Fibroblast of peridontal ligament (primary cell): Measurements from ENCODE around the gene RPS10.
"Not testable (repeated sequence)": the region's sequence is repeated elsewhere in the genome, so short reads cannot be mapped to it uniquely, and the experiment has no call there.

ENCODE experiments used
- DNase-seq: peaks from one replicate; pipeline ENCODE4 v3.0.0-alpha.2; 2010; ENCODE audit errors: extremely low read depth

RPS10 gene

DNA sequence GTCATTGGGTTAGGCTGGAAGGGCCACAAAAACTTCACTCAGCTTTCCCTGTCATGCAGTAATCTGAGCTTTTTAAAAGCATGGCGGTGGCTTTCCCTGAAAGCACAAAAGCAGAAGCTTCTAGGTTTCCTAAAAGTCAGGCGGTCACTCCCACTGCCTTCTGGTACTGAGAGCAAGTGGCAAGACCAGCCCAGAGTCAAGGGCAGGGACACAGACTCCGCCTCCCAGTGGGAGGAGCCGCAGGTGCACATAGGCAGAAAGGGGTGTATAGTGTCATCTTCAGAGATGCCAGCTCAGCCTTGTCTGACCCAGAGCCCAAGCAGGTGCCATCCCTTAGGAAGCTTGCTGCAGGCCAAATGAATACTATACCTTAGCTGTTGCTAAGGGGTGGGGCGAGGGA is 22.0 kb upstream of the RPS10 start:
- DNase-seq = no peak

DNA sequence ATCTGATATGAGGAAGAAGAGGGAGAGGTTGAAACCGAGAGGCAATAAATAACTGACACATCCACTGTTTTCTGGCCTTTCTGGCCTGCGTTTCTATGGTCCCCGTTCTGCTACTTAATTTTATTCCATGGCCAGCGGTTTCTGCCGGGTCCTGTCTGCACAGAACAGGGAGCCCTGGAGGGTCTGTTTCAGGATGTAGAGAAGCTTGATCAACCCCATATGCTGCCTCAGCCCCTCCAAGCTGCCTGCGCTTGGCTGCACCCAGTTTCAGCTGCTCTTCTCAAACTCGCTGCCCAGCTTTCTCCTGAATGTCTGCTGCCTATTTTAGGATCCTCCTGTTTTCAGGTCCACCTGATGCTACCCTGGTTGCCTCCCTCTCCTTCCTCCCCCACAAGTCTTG is 21.5 kb upstream of the RPS10 start:
- no peak for DNase-seq

DNA sequence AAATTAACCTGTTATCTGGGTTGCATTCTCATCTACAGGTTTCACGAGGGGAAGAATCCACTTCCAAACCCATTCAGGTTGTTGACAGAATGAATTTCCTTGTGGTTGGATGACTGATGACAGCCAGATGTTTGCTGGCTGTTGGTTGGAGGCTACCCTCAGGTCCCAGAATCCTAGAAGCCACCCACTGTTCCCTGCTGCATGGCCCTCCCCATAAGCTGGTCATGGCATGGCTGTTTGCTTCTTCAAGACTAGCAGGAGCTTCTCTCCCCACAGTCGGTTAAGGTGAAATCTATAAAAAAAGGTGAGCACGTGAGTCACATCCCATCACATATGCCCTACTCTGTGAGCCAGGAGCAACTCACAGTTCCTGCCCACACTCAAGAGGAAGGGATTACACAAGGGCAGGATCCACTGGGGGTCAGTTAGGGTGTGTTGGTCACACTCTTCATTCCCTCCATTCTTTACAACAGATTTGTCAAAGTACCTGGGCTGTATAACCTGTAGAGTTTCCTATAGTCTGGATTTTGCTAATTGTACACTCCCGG is 19.5 kb upstream of the RPS10 start:
- DNase-seq = no peak

DNA sequence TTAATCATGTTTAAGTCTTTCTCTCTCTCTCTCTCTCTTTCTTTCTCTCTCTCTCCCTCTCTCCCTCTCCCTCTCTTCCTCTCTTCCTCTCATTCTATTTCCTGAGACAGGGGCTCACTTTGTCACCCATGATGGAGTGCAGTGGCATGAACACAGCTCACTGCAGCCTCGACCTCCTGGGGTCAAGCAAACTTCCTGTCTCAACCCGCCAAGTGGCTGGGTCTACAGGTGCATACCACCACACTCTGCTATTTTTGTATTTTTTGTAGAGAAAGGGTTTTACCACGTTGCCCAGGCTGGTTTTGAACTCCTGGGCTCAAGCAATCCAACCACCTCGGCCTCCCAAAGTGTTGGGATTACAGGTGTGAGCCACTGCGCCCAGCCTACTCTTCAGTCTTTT is 15.7 kb upstream of the RPS10 start:
- DNase-seq = no peak

DNA sequence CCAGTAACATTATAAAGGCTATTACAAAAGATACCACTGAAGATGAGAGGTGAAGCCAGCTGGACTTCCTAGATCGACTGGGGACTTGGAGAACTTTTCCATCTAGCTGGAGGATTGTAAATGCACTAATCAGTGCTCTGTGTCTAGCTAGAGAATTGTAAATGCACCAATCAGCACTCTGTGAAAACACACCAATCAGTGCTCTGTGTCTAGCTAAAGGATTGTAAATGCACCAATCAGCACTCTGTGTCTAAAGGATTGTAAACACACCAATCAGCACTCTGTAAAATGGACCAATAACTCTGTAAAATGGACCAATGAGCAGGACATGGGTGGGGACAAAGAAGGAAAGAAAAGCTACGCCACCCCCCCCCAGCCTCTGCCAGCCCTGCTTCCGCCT is 13.6 kb upstream of the RPS10 start:
- DNase-seq = no peak

DNA sequence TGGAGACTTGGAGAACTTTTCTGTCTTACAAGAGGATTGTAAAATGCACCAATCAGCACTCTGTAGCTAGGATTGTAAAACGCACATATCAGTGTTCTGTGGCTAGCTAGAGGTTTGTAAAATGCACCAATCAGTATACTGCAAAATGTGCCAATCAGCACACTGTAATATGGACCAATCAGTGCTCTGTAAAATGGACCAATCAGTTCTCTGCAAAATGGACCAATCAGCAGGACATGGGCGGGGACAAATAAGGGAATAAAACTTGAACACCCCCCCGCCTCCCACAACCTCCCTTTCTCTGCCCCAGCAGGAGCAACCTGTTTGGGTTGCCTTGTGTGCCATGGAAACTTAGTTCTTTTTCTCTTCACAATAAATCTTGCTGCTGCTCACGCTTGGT is 12.8 kb upstream of the RPS10 start:
- DNase-seq = no peak

DNA sequence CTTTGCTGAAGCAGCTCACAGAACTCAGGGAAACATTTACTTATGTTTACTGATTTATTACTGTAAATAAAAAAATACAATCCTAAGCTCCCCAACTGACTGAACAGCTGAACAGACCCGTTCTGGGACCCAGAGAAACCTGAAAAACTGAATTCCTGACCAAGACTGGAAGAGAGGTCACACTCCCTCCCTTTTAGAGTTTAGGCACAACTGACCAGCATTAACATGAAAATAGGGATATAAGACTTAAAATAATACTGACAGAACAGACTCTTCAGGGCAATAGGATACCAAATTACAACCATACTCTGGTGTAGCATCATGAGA is 11.7 kb upstream of the RPS10 start:
- no peak for DNase-seq

DNA sequence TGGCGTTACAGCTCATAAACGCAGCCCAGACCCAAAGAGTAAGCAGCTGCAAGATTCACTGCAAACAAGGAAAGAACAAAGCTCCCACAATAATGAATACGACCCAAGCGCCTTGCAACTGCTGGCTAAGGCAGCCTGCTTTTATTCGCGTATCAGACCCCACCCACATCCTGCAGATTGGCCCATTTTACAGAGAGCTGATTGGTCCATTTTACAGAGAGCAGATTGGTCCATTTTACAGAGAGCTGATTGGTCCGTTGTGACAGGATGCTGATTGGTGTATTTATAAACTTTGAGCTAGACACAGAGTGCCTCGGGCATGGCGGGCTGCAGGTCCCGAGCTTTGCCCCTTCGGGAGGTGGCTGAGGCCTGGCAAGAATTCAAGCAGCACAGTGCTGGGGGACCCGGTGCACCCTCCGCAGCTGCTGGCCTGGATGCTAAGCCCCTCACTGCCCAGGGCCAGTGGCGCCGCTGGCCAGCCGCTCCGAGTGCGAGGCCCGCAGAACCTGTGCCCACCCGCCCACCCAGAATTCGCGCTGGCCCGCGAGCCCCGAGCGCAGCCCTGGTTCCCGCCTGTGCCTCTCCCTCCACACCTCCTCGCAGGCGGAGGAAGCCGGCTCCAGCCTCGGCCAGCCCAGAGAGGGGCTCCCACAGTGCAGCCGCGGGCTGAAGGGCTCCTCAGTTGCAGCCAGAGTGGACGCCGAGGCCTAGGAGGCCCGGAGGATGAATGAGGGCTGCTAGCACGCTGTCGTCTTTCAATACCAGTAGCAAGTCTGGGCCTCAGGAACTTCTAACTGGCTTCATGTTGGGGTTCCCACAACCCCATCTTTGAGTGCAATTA is 11.2 kb upstream of the RPS10 start:
- no peak for DNase-seq

DNA sequence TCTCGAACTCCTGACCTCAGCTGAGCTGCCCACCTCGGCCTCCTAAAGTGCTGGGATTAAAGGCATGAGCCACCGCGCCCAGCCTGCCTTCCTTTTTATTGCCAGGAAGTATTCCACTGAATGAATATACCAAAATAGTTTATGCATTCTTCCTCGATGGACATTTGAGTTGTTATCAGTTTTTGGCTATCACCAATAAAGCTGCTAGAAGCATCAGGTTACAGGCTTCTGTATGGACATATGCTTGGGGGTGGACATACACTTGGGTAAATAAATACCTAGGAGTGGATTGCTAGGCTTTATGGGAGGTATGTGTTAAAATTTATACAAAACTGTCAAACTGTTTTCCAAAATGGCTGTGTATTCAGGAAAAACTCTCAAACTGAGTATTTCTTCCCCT is 10.0 kb upstream of the RPS10 start:
- DNase-seq = no peak

DNA sequence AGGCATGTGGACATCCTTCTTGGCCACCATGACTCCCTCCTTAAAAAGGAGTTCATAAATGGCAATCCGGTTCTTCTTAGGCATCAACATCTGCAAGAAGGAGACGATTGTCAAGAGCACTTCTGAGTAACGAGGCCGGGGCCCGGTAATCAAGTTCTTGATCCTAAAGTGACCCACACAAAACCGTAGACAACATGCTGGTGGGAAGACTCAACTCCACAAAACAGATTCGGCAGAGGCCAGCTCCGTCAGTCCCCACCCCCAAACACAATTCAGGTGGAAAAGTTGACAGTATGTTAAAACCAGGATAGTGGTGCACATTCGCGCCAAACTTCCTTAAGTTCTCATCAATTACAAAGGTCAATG is 754 bp downstream of the RPS10 start:
- DNase-seq = peak; percentile 25

DNA sequence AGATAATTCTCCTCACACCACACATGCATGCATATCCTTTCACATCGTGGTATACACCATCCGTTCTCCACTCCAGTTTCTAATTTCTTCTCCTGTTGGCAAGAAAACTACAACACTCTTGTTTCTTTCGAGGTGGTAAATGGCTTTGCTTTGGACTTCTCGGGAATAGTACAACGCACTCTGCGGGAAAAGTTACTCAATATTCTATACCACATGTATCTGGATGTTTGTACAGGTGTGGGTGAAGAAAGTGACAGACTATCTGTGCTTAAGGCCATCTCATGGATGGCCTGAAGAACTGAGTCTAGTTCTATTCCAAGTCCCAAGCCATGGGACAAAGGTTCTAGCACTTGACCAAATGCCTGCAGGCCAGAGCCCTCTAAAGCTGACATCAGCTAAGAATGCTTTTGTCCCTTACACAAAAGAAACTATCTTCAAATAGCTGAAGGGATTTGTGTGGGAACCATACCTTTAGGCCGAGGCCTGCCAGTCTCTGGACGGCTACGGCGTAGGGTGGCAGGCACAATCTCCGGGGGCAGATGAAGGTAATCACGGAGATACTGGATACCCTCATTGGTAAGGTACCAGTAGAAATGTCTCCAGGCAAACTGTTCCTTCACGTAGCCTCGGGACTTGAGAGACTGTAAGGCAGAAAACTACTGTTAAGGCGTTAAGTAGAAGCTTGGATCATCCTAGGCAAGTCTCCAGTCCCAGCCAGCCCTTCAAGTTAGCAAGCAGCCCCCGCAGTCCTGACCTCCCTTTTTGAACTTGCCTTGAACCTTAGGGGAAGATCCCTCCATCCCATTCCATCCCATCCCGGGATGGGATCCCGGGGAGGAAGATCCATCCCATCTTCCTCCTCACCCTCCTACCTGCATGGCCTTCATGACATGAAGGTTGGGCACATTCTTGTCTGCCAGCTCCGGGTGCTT is 1.4 kb downstream of the RPS10 start:
- DNase-seq = no peak

DNA sequence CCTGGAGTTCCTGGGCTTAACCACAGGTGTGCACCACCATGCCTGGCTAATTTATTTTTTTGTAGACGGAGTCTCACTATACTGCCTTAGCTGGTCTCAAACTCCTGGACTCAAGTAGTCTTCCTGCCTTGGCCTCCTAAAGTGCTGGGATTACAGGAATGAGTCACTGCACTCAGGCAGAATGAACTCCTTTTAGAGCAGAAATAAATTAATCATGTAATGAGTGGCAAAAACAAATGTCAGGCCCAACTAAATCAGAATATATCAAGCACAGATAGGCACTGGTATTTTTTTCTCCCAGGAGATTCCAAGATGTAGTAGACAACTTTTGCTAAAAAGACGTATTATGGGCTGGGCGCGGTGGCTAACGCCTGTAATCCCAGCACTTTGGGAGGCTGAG is 2.6 kb downstream of the RPS10 start:
- DNase-seq = no peak

DNA sequence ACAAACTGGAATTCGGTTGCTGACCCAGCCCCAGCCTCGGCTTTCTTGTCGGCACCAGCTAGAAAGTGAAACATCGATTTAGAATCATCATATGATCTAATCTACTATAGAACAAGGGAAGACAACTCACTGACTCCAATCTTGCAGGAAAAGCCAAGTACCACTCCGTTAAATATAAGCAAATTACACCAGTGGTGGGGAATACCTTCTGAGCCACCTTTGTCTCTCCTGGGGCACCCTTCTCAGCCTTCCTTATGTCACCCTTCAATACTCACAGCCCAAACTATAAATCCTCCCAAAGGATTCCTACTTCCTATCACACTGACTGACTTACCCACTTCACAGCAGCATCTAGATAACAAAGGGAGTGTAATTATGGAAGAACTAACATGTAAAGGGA is 7.5 kb downstream of the RPS10 start:
- no peak for DNase-seq

DNA sequence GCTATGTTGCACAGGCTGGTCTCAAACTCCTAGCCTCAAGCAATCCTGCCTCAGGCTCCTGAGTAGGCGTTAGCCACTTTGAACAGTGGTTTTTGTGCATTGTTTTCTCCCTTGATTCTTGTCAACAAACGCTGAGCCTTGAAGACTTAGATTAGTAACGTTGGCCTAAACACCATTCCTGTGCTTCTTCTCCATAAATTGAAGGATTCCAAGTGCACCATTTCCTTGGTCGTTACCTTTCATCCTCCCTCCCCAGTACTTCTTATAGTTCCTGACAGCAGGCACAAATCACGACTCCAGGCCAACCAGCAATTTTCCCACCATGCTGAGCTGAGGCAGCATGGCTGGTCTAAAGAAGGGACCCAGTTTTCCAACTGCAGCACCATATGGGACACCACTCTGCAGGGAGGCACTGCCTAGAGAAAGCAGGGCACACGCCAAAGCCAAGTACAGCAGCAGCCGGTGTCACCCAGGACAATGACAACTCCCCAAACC is 8.9 kb downstream of the RPS10 start:
- no peak for DNase-seq

DNA sequence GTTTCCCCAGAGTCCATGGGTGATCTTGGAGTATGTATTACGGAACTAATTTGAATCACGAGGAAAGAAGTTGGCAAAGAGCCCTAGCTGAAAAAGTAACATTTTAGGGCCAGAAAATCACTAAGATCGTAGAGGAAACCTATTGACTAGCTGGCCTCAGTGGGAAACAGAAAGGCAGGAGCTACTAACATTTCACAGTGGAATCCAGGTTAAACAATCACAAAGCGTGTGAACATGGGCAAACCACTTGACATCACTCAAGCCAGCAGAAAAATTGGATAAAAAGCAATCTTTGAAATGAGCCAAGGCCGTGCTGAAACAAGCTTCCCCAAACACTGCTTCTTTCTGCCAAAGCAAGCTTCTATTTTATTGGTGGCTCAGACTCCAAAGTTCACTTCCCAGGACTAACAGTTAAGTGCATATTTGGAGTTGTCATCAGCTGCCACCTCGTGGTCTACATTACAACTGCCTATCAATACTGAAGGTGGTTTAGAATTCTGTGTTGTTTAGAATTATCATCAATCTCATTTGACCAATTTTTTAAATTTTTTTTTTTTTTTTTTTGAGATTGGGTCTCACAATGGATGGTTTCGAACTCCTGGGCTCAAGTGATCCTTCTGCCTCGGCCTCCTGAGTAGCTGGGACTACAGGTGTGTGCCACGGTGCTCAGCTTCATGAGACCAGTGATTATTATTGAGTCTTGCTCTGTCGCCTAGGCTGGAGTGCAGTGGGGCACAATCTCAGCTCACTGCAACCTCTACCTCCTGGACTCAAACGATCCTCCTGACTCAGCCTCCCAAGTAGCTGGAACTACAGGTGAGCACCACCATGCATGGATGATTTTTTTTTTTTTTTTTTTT is 10.6 kb downstream of the RPS10 start:
- DNase-seq = peak; percentile 93

DNA sequence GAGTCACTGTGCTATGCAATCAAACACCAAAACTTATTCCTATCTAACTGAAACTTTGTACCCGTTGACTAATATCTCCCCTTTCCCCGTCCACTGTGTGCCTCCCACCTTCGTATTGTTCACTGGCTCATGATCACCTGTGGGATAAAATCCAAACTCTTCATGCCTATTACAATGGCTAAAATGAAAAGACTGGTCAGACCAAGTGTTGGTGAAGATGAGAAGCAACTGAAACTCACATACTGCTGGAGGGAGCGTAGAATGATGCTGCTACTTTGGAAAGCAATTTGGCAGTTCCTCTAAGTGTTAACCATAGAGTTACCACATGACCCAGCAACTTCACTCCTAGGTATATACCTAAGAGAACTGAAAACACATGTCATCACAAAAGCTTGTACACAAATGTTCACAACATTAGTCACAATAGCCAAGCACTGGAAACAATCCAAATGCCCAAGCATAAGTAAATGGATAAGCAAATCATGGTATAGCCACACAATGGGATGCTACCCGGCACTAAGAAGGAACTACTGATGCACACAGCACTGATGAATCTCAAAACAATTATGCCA is 13.1 kb downstream of the RPS10 start:
- no peak for DNase-seq

DNA sequence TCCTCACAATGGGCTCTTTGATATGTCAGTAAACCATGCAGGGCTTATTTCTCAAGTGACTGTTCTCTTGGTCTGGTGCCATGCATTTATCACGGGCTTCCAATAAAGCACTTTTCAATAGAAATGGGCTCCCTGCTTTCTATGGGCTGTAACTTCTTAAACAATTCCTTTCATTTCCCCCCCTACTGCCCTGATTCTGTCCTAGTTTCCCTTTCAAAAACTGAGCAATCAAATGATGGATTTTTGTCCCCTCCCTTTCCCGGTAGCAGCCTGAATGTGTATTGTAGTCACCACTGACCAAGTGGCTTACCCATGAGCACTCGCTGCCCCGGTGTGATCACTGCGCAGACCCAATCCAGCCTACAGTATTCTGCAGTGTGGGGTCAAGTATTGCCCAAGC is 13.9 kb downstream of the RPS10 start:
- no peak for DNase-seq

DNA sequence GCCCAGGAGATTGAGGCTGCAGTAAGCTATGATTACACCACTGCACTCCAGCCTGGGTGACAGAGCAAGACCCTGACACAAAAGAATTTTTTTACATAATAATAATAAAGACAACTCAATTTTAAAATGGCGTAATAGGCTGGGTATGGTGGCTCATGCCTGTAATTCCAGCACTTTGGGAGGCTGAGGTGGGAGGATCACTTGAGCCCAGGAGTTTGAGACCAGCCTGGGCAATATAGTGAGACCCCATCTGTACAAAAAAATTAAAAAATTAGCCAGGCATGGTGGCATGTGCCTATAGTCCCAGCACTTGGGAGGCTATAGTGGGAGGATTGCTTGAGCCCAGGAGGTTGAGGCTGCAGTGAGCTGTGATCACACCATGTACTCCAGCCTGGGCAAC is 18.0 kb downstream of the RPS10 start:
- DNase-seq = not testable (repeated sequence)

DNA sequence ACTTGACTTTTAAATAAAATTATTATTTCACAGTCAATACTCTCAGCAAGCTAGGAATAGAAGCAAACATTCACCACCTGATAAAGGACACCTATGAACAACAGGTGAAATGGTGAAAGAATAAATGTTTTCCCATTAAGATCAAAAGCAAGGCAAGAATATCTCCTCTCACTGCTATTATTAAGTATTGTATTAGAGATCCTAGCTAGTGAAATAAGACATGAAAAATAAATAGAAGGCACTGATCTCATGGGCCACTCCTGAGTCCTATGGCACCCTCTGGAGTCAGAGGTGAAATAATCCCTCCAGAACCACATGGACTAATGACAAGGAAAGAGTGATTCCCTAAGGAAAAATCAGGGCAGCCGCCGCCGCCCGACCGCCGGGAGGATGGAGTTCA is 29.4 kb downstream of the RPS10 start:
- no peak for DNase-seq

DNA sequence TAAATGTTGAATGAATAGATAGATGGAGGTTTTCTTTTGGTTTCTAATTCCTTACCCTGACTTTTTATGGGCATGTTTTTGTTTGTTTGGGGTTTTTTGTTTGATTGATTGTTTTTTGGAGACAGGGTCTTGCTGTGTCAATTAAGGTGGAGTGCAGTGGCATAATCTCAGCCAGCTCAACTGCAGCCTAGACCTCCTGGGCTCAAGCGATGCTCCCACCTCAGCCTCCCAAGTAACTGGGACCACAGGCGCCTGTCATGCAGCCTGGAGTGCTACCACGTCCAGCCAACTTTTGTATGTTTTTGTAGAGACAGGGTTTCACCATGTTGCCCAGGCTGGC is 31.9 kb downstream of the RPS10 start:
- DNase-seq = no peak

DNA sequence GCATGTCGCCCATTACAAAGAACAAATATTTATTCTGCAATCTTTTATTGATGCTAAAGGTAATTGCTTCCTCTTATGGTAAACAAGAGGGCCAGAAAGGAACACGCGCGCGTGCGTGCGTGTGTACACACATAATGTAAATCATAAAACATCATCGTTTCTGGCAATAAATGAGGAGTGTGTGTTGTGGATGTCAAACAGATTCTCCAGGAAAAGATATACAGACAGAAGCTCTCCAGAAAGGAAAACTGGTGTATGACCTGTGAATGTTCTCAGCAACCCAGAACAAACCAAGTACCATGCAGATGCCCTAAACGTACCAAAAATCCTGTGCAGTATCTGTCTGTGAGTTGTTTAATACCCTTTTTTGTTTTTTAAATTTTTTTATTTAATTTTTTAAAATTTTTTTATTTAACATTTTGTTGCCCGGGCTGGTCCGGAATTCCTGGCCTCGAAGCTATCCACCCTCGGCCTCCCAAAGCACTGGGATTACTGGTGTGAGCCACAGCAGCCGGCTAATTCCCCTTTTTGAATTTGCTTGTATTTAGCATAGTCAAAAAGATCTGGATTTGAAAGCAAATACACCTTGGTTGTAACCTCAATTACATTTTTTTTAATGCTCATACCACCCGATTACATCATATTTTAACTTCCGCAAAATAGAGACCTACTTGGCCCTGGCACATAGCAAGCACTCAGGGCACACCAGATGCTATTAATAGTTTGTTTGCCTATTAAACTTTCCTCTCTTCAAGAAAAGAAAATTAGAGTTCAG is 32.5 kb downstream of the RPS10 start:
- no peak for DNase-seq
